K562 treated with DMSO at 1 percent for 4 hours (cell line): ENCODE results near the gene TFPI. TPM values are rescaled to one million over a fixed set of nuclear protein-coding genes. Genes with fewer than 3 reads are reported as not detected.

ENCODE experiments used
- total RNA-seq: library from RNA; unstranded; fragments of 300-600 nt; gene quantifications from 2 replicates; pipeline ENCODE4 v1.2.3, GENCODE V29; 2022; ENCODE audit not compliant: insufficient read depth

The TFPI gene
- 22.1 and 29.1 TPM in 2 replicates for total RNA-seq

GRCh38 chr2:187554011-187554703 lies at the start of gene TFPI:
Gene TFPI, minus strand, starts transcription at chr2:187554435. Its CDS starts 50,667 bp downstream, at chr2:187503768.

Other genes starting within 250 kb of the TFPI start
- not detected in 2 replicates for gene CALCRL, start 106.2 kb downstream of the TFPI start, total RNA-seq